ENCODE results near the gene NSMF. TPM values are rescaled to one million over a fixed set of nuclear protein-coding genes. Genes with fewer than 3 reads are reported as not detected.

NSMF gene
- total RNA-seq, result 231 TPM

- intact Hi-C loops (cut with DNase I), result loop anchor here (1.0 to 10.0 kb wide), 4 partner anchors 36 to 372 kb away; partner anchors contain the start of genes ARRDC1, EXD3, MAN1B1 and MRPL41
- Histone ChIP-seq H3K4me1 (peaks cover 40% of the 10 kb centered on the region in 2 donors), H3K36me3 (peaks cover 12 to 21% of the 10 kb centered on the region in 2 donors), H3K4me3 (peak within 1 kb of the TSS; percentile 67 to 89), H3K9me3 (no peaks in the 10 kb centered on the region), H3K27ac (peak within 1 kb of the TSS; percentile 92 to 95), H3K27me3 (no peaks in the 10 kb centered on the region)
- TF ChIP-seq CTCF (IDR thresholded peaks at IDR 0.05), result peak in 1 of 3 experiments; percentile 31
- DNase-seq (ENCODE audit: low spot score in 2 of 2), result peak; percentile 67 to 95
Observed at GRCh38 chr9:137459152-137459600, at the start of gene NSMF. Gene NSMF, minus strand, starts transcription at chr9:137459334. Its CDS starts 232 bp downstream, at chr9:137459102.

- Histone ChIP-seq H3K27me3 (no peaks in the 10 kb centered on the region), H3K9me3 (no peaks in the 10 kb centered on the region), H3K36me3 (peaks cover under 1 to 3% of the 10 kb centered on the region in 2 donors), H3K27ac (no peak overlapping the region), H3K4me3 (no peak overlapping the region), H3K4me1 (no peaks in the 10 kb centered on the region)
- intact Hi-C loops (cut with DNase I), result no loop called here
- DNase-seq (ENCODE audit: low spot score in 2 of 2), result no peak
- TF ChIP-seq CTCF (IDR thresholded peaks at IDR 0.05), result no peak
Observed at GRCh38 chr9:137506702-137507171, 47.6 kb upstream of the NSMF start.

GRCh38 chr9:137506274-137506673, 47.1 kb upstream of the NSMF start:
- intact Hi-C loops (cut with DNase I), result no loop called here
- no peak for TF ChIP-seq CTCF (IDR thresholded peaks at IDR 0.05)
- Histone ChIP-seq H3K9me3 (no peaks in the 10 kb centered on the region), H3K36me3 (peaks cover 2 to 3% of the 10 kb centered on the region in 2 donors), H3K27me3 (no peaks in the 10 kb centered on the region), H3K27ac (no peak overlapping the region), H3K4me1 (no peaks in the 10 kb centered on the region), H3K4me3 (no peak overlapping the region)
- no peak for DNase-seq (ENCODE audit: low spot score in 2 of 2)

- Histone ChIP-seq H3K27ac (no peak overlapping the region), H3K36me3 (peaks cover 3 to 5% of the 10 kb centered on the region in 2 donors), H3K27me3 (no peaks in the 10 kb centered on the region), H3K9me3 (no peaks in the 10 kb centered on the region), H3K4me1 (no peaks in the 10 kb centered on the region), H3K4me3 (no peak overlapping the region)
- no peak for DNase-seq (ENCODE audit: low spot score in 2 of 2)
- no peak for TF ChIP-seq CTCF (IDR thresholded peaks at IDR 0.05)
- intact Hi-C loops (cut with DNase I), result no loop called here
Observed at GRCh38 chr9:137505421-137506140, 46.4 kb upstream of the NSMF start.

GRCh38 chr9:137504432-137504777, 45.3 kb upstream of the NSMF start:
- TF ChIP-seq CTCF (IDR thresholded peaks at IDR 0.05), result no peak
- no peak overlapping the region for H3K4me3 ChIP-seq
- H3K27ac ChIP-seq, result no peak overlapping the region
- no peak for DNase-seq (ENCODE audit: low spot score in 2 of 2)
- no peaks in the 10 kb centered on the region for H3K27me3 ChIP-seq
- no peaks in the 10 kb centered on the region for H3K9me3 ChIP-seq
- peaks cover 2 to 11% of the 10 kb centered on the region in 2 donors for H3K36me3 ChIP-seq
- H3K4me1 ChIP-seq, result no peaks in the 10 kb centered on the region
- intact Hi-C loops (cut with DNase I), result no loop called here
